ES-I3 (cell line): ENCODE results near the gene VGLL2.

Experiments used
- H3K36me3 ChIP-seq: 2 replicates; pipeline ENCODE4 v1.6.1; 2013; ENCODE audit warnings: mild to moderate bottlenecking, low read length, control low read depth, moderate library complexity; ENCODE audit not compliant: insufficient read depth
- H3K4me1 ChIP-seq: 2 replicates; pipeline ENCODE4 v1.6.1; 2013; ENCODE audit warnings: mild to moderate bottlenecking, control low read depth, low read length; ENCODE audit not compliant: insufficient read depth
- H3K9ac ChIP-seq: 2 replicates; pipeline ENCODE4 v1.6.1; 2013; ENCODE audit warnings: low read depth, mild to moderate bottlenecking, low read length, moderate library complexity
- H3K9me3 ChIP-seq: 2 replicates; pipeline ENCODE4 v1.6.1; 2013; ENCODE audit warnings: mild to moderate bottlenecking, low read length, moderate library complexity; ENCODE audit not compliant: control insufficient read depth, insufficient read depth

The VGLL2 gene

DNA sequence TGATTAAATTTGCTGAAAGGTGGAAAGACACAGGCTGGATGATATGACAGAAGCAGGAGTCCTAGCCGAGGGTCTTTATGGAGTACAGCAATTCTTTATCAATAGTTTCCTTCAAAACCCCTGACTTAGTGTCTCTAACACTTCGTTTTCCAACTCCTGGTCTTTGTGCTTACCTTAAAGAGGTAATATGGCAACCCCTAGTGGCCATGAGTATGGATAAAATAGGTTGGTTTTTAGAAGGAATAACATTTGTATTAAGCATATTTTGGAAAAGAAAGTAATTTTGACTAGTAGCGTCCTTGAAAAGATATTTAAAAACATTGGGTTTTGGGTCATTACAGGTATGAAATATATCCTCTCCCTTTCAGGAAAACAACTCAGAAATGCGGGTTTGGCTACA lies 51.9 kb downstream of the VGLL2 start:
- Histone ChIP-seq H3K4me1 (peaks cover 3% of the 10 kb centered on the region; the same call in 1 of the 2 replicates), H3K9me3 (no peaks in the 10 kb centered on the region), H3K9ac (no peak overlapping the region), H3K36me3 (no peaks in the 10 kb centered on the region)
